H7 (cell line): ENCODE data around the gene ACTL8. TPM values are rescaled to one million over a fixed set of nuclear protein-coding genes. Genes with fewer than 3 reads are reported as not detected.
A peak's percentile ranks its signal among the peaks of the same experiment; 100 is the strongest.
"Not testable (repeated sequence)": the region's sequence is repeated elsewhere in the genome, so short reads cannot be mapped to it uniquely, and the experiment has no call there.

Experiments
- DNase-seq: peaks from one replicate; pipeline ENCODE4 v3.0.0; 2012
- H3K27me3 ChIP-seq: 2 replicates; pipeline ENCODE4 v1.6.0; 2011; ENCODE audit warnings: mild to moderate bottlenecking, low read length; ENCODE audit not compliant: control insufficient read depth, insufficient read depth
- H3K36me3 ChIP-seq: replicated peaks from 2 replicates; pipeline ENCODE4 v1.5.1; 2011; ENCODE audit warnings: low read length; ENCODE audit not compliant: control insufficient read depth, insufficient read depth
- H3K4me3 ChIP-seq: 2 replicates; pipeline ENCODE4 v1.5.1; 2011; ENCODE audit warnings: low read depth, mild to moderate bottlenecking, control low read depth, low read length, moderate library complexity; ENCODE audit not compliant: insufficient read depth
- total RNA-seq: library from RNA; depleted of rRNA; stranded (reverse); fragments of >200 nt; shearing (Covaris generic); gene quantifications from 2 replicates; pipeline ENCODE4 v1.2.3, GENCODE V29; 2014

The ACTL8 gene
- total RNA-seq, 1 experiment from 2014 or later: 0.97 TPM

GRCh38 chr1:17744666-17745478 lies 10.3 kb upstream of the ACTL8 start:
- DNase-seq: no peak
- H3K4me3 ChIP-seq: no peak overlapping the region
- no peaks in the 10 kb centered on the region for H3K36me3 ChIP-seq
- peaks cover 1% of the 10 kb centered on the region; the same call in 1 of the 2 replicates for H3K27me3 ChIP-seq

- no peaks in the 10 kb centered on the region for H3K36me3 ChIP-seq
- no peak for DNase-seq
- H3K27me3 ChIP-seq: no peaks in the 10 kb centered on the region; the same call in 1 of the 2 replicates
- H3K4me3 ChIP-seq: no peak overlapping the region
Observed at GRCh38 chr1:17745479-17745955, 9.6 kb upstream of the ACTL8 start.

- H3K27me3 ChIP-seq, H3K36me3 ChIP-seq, H3K4me3 ChIP-seq, DNase-seq: not testable (repeated sequence)
Observed at GRCh38 chr1:17746281-17746680, 8.9 kb upstream of the ACTL8 start.

- Histone ChIP-seq H3K36me3 (no peaks in the 10 kb centered on the region), H3K27me3 (no peaks in the 10 kb centered on the region; the same call in 1 of the 2 replicates), H3K4me3 (no peak overlapping the region)
- no peak for DNase-seq
Observed at GRCh38 chr1:17746920-17747319, 8.2 kb upstream of the ACTL8 start.

GRCh38 chr1:17750333-17750732 lies 4.8 kb upstream of the ACTL8 start:
- Histone ChIP-seq H3K36me3 (no peaks in the 10 kb centered on the region), H3K27me3 (no peaks in the 10 kb centered on the region; the same call in 1 of the 2 replicates), H3K4me3 (no peak overlapping the region)
- no peak for DNase-seq

DNA sequence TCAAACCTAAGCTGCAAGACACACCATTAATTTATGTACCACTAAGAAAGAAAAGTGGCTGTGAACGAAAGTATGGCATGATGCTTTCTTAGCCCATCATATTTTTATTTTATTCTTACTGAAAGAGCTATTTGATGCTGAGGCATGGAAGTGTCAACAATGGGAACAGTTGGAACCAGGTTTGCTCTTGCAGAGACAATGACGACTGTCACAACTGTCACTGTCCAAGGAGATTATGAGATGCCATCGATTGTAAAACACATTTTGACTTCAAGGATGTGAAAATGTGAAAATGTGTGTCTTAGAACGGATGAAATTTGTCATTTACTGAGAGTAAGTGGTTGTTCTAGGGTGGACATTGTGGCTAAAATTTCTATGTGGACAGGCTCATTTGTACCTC lies 2.8 kb upstream of the ACTL8 start:
- H3K36me3 ChIP-seq: no peaks in the 10 kb centered on the region
- H3K4me3 ChIP-seq: no peak overlapping the region
- no peaks in the 10 kb centered on the region for H3K27me3 ChIP-seq
- DNase-seq: no peak

DNA sequence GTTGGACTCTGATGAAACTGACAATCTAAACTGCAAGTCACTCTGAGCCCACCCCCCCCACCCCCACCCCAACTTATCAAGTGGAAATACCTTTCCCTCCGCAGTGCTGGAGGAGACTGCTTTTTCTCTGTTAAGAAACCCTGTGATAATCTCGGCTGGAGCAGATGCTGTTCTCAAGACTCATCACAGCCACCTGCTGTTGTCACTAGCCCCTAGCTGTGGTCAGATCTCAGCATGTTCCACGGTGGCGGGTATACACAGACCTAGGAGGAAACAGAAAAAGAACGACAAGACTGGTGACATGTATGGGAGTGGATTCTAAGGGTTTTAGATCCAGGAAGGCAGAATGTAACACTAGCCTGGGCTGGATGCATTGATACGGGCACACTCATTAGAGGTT lies 2.3 kb downstream of the ACTL8 start:
- H3K27me3 ChIP-seq: no peaks in the 10 kb centered on the region
- DNase-seq: no peak
- no peaks in the 10 kb centered on the region for H3K36me3 ChIP-seq
- H3K4me3 ChIP-seq: no peak overlapping the region

- no peaks in the 10 kb centered on the region for H3K36me3 ChIP-seq
- no peak overlapping the region for H3K4me3 ChIP-seq
- peak; percentile 59 for DNase-seq
- H3K27me3 ChIP-seq: no peaks in the 10 kb centered on the region
Observed at GRCh38 chr1:17759114-17759513, 4.0 kb downstream of the ACTL8 start.

DNA sequence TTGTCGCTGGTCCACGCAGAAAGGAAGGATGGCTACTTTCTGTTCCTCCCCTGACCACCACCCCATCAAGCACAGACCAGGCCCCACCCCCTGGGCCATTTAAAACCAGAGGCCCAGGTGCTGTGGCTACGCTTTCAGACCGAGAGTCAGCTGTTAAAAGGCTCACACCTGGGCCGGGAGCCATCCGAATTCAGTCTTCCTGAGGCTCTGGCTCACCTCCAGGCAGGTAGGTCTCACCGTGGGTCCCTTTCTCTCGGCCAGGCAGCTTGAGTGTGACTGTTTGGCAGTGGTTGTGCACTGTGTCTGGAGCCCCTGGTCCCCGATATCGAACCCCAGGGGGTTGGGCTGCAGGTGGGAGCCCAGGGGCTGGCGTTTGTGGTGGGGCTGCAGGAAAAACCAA lies 7.2 kb downstream of the ACTL8 start:
- Histone ChIP-seq H3K27me3 (no peaks in the 10 kb centered on the region), H3K36me3 (no peaks in the 10 kb centered on the region), H3K4me3 (no peak overlapping the region)
- no peak for DNase-seq

GRCh38 chr1:17763417-17763816 lies 8.3 kb downstream of the ACTL8 start:
- peak; percentile 70 for DNase-seq
- no peaks in the 10 kb centered on the region for H3K36me3 ChIP-seq
- H3K4me3 ChIP-seq: no peak overlapping the region
- H3K27me3 ChIP-seq: no peaks in the 10 kb centered on the region

DNA sequence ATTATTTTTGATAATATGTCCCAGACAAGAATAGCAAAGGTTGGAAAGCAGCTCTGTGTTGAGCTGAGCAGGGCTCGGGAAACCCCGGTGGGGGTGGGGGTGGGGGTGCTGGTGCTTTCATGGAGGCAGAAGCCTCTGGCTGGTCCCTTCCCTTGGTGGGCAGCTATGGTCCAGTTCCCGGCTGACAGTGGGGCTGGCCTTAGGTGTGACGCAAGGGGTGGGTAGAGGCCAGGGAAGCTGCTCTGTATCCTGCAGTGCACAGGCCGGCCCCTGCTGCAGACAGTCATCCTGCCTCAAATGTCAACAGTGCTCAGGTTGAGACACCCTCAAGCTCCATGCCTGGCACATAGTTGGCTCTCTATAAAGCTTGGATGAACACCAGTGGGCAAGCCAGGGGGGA lies 8.9 kb downstream of the ACTL8 start:
- no peak for DNase-seq
- H3K27me3 ChIP-seq: no peaks in the 10 kb centered on the region
- H3K36me3 ChIP-seq: no peaks in the 10 kb centered on the region
- H3K4me3 ChIP-seq: no peak overlapping the region

DNA sequence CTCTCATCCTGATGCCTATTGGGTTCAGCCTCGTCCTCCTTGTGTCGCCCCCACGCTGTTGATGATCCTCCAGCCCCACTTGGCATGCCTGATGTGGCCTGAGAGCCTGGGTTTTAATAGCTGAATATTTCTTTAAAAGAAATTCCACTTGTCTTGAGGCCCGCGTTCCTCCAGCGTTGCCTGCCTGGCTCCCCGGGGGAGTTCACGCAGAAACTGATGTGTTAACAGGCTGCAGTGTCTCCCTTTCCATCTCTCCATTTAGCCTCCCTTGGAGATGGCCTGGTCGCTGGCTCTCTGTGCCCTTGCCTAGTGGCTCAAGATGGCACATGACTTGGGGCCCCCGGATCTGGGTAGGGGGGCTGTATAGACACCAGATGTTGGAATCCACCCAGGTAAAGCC lies 9.5 kb downstream of the ACTL8 start:
- no peak for DNase-seq
- no peak overlapping the region for H3K4me3 ChIP-seq
- no peaks in the 10 kb centered on the region for H3K27me3 ChIP-seq
- no peaks in the 10 kb centered on the region for H3K36me3 ChIP-seq

- no peak overlapping the region for H3K4me3 ChIP-seq
- no peak for DNase-seq
Observed at GRCh38 chr1:17765444-17766411, 10.6 kb downstream of the ACTL8 start.

DNA sequence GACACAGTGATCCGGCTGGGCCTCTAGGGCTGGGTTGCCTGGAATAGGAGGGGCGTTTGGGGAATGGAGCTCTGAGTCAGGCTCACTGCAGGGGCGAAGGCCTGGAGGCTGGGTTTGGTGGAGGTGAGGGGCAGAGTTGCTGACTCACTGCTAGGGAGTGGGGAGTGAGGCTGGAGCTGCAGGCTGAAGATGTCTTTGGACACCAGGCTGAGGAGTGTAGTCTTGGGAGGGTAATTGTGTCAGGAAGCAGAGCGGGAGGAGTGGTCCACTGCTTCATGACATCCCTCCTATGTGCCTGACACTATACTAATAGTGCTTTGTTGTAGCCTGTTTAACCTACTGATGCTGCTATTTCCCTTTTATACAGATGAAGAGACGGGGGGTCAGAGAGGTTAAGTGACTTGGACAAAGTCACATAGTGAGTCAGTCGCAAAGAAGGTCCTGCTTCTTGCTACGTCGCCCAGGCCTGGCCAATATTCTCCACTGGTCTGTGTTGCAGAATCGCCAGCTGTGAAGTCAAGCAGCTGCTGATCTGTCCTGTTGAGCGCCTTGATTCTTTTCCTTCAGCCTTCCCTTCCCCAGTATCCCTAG lies 13.6 kb downstream of the ACTL8 start:
- DNase-seq: peak; percentile 69
- Histone ChIP-seq H3K27me3 (no peaks in the 10 kb centered on the region), H3K4me3 (no peak overlapping the region), H3K36me3 (no peaks in the 10 kb centered on the region)

More at GRCh38 chr1:17765444-17766411, 10.6 kb downstream of the ACTL8 start:
- Histone ChIP-seq H3K27me3 (no peaks in the 10 kb centered on the region), H3K36me3 (no peaks in the 10 kb centered on the region)
